ENCODE data around the gene KIAA2012.

GRCh38 chr2:202043475-202043874 is 29.6 kb upstream of the KIAA2012 start:
- TF ChIP-seq CTCF (IDR thresholded peaks at IDR 0.05; ENCODE audit: low read depth, low read length) (no peak), EZH2phosphoT487 (IDR thresholded peaks at IDR 0.05; ENCODE audit: low read depth) (no peak)

Measured in OCI-LY3 (cell line).